Neuron (in vitro differentiated cells): ENCODE measurements around the gene MAML3.

ENCODE experiments used
- H2AFZ ChIP-seq: one replicate; pipeline ENCODE4 v1.6.1; 2013; ENCODE audit warnings: low read depth, mild to moderate bottlenecking, inconsistent platforms, low read length, moderate library complexity
- H3K27me3 ChIP-seq: one replicate; pipeline ENCODE4 v1.6.1; 2013; ENCODE audit warnings: low read length; ENCODE audit not compliant: insufficient read depth
- H3K36me3 ChIP-seq: one replicate; pipeline ENCODE4 v1.6.1; 2013; ENCODE audit warnings: low read length; ENCODE audit not compliant: insufficient read depth
- H3K4me1 ChIP-seq: one replicate; pipeline ENCODE4 v1.6.1; 2013; ENCODE audit warnings: low read length; ENCODE audit not compliant: insufficient read depth
- H3K4me3 ChIP-seq: 2 replicates; pipeline ENCODE4 v1.5.1; 2013; ENCODE audit warnings: mild to moderate bottlenecking, low read length, moderate library complexity
- H3K9me3 ChIP-seq: one replicate; pipeline ENCODE4 v1.6.1; 2013; ENCODE audit warnings: low read length

The MAML3 gene

DNA sequence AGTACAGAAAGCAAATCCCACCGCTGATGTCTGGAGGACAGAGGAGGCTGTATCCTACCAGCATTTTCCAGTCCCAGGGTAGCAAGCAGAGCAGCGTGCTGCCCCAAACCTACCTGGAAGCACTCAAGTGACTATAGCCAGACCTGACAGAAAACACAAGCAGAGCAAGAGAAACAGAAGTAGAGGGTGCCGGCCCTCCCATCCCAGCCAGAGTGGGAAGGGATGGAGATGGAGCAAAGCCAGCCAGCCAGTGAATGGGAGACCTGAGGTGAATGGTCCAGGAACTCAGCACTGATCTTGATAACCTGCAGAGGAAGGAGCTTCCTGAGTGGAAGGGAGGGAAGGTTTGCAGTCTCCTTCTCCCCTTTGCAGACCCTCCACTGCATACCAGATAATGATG is 185.2 kb downstream of the MAML3 start:
- Histone ChIP-seq H3K4me3 (no peak overlapping the region), H3K27me3 (no peaks in the 10 kb centered on the region), H2AFZ (no peak overlapping the region), H3K36me3 (no peaks in the 10 kb centered on the region), H3K9me3 (no peaks in the 10 kb centered on the region), H3K4me1 (peaks cover 23% of the 10 kb centered on the region)

- no peaks in the 10 kb centered on the region for H3K36me3 ChIP-seq
- H3K9me3 ChIP-seq = no peaks in the 10 kb centered on the region
- no peak overlapping the region for H3K4me3 ChIP-seq
These were observed 187.6 kb downstream of the MAML3 start for GRCh38 chr4:139966383-139966782.

DNA sequence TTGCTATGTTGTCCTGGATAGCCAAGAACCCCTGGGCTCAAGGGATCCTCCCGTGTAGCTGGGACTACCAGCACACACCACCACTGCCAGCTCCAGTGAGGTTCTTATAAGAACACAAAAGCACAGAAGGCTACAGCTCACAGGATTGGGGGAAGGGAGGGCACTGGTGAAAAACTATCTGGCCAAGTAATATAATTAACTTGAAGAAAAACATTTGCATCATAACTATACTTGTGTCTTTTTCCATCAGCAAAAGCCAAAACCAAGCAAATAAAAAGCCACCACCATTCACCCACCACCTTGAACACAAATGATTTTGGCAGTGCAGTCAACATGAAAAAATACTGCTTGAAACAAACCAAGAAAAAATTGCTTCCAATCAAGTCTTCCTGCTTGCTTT is 188.2 kb downstream of the MAML3 start:
- no peaks in the 10 kb centered on the region for H3K9me3 ChIP-seq
- no peaks in the 10 kb centered on the region for H3K36me3 ChIP-seq
- peaks cover 12% of the 10 kb centered on the region for H3K4me1 ChIP-seq
- H3K4me3 ChIP-seq = no peak overlapping the region
- H3K27me3 ChIP-seq = no peaks in the 10 kb centered on the region
- no peak overlapping the region for H2AFZ ChIP-seq

More at GRCh38 chr4:139966383-139966782, 187.6 kb downstream of the MAML3 start:
- Histone ChIP-seq H3K4me1 (peaks cover 12% of the 10 kb centered on the region), H2AFZ (no peak overlapping the region), H3K27me3 (no peaks in the 10 kb centered on the region)

- no peak overlapping the region for H2AFZ ChIP-seq
- no peaks in the 10 kb centered on the region for H3K27me3 ChIP-seq
- peaks cover 12% of the 10 kb centered on the region for H3K4me1 ChIP-seq
- no peaks in the 10 kb centered on the region for H3K9me3 ChIP-seq
- H3K4me3 ChIP-seq = no peak overlapping the region
- no peaks in the 10 kb centered on the region for H3K36me3 ChIP-seq
These were observed 190.3 kb downstream of the MAML3 start for GRCh38 chr4:139963708-139964107.

DNA sequence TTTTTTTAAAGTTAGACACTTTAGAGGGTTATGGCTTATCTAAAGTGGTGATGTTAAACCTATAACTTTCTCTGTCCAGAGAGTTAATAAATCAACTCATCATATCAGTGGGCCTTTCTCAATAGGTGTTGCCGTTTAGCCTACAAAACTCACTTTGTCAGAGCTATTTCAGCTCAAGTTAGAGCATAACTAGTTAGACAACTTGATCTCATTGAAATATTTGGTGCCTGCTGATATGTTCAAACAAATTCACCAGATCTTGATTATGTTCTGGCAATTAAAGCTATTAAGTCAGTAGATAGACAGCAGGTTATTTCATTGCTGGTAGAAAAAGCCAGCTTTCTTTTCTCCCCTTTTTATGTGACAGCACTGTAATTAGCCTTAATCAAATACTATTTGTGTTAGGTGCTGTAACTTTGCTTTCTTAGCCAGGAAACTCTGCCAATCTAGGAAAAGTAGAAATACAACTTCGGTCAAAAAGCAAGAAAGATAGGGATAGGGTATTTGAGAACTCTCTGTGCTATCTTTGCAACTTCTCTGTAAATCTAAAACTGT is 191.8 kb downstream of the MAML3 start:
- Histone ChIP-seq H2AFZ (no peak overlapping the region), H3K27me3 (no peaks in the 10 kb centered on the region), H3K4me1 (peaks cover 6% of the 10 kb centered on the region), H3K9me3 (no peaks in the 10 kb centered on the region), H3K4me3 (no peak overlapping the region), H3K36me3 (no peaks in the 10 kb centered on the region)

DNA sequence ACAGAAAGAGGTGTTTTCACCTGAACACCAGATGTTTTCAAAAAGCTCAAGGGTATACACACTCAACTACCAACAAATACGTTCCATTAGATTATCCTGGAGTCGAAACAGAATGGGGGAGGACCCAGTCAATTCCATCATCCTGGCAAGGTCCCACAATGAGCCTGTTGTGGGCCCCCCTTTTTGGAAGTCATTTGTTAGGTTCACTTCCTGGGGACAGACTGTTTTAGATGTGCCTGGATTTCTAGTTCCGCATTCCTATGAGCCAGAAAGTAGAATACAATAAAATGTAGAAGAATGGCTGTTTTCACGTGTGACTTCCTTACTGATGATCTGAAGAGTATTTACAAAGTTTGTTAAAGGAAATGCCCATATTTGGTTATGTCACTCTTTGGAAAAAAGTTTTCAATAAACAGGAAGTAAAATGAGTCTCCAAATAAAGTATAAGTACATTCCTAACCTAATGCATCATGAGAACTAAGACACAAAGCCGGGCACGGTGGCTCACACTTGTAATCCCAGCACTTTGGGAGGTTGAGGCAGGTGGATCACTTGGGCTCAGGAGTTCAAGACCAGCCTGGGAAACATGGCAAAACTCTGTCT is 192.5 kb downstream of the MAML3 start:
- no peak overlapping the region for H2AFZ ChIP-seq
- H3K4me1 ChIP-seq = peaks cover 6% of the 10 kb centered on the region
- H3K27me3 ChIP-seq = no peaks in the 10 kb centered on the region
- no peak overlapping the region for H3K4me3 ChIP-seq
- H3K36me3 ChIP-seq = no peaks in the 10 kb centered on the region
- no peaks in the 10 kb centered on the region for H3K9me3 ChIP-seq

DNA sequence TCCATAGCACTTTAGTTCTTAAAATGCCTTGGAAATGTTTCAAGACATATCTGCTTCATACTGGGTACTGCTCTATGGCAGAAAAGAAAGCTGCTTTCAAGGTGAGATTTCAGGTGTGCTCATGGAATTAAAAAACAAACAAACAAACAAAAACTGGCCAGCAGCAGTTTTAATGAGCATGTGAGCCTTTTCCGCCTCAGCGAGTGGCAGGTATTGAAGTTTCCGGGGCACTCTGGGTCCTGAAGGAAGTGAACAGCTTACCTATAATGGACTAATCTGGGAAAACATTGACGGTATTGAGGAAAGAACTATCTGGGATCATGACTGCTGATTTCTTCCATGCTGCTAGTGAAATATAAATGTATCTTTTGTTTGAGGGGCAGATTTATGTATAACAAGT is 194.6 kb downstream of the MAML3 start:
- Histone ChIP-seq H2AFZ (no peak overlapping the region), H3K9me3 (no peaks in the 10 kb centered on the region), H3K27me3 (no peaks in the 10 kb centered on the region), H3K4me1 (peaks cover 14% of the 10 kb centered on the region), H3K36me3 (no peaks in the 10 kb centered on the region), H3K4me3 (no peak overlapping the region)

DNA sequence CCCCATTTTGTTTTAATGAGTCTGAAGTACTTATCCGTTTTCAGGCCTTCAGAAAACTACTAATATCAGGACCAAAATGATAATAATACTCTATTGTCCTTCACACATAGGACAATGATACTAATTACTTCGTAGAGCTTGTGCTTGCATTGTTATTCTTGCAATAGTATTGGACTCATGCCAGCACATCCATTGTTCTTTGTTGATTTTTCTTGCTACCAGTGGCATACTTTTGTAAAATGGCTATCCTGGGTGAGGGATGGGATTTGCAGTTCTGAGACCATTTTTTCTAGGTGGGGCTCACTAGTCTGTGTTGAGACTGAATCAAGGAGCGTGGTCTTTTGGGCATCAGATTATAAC is 195.3 kb downstream of the MAML3 start:
- no peaks in the 10 kb centered on the region for H3K9me3 ChIP-seq
- no peaks in the 10 kb centered on the region for H3K27me3 ChIP-seq
- no peak overlapping the region for H2AFZ ChIP-seq
- peaks cover 14% of the 10 kb centered on the region for H3K4me1 ChIP-seq
- H3K36me3 ChIP-seq = no peaks in the 10 kb centered on the region
- H3K4me3 ChIP-seq = no peak overlapping the region

DNA sequence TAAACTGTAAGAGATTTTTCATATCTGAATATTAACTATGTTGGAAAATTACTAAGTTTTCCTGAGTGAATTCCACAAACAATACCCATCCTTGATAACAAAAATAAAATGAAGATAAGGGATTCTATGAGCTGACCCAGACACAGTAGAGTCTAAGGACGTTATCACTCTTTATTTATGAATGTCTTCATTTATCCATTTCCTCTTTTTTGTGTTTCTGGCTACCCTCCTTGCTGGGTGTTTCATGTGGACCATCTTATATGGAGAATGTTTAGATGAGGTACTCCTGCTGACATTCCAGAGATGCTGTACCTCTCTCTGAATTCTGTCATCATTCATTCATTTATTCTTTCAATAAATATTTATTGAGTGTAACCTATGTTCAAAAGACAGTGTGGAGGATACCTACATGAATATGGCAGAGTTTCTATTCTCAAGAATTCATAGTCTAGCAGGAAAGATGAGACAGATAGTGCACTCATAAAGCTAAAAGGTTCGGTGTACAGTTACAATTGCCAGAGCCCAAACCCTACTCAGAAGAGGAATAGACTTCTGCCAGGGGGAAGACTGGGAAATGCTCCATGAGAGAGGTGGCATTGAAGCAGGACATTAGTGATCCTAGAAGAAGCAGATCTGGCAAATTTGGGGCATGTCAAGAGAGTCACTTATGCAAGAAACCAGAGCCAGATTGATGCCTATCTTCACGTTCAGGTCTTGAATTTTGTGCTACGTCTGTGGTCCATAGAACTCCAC is 195.8 kb downstream of the MAML3 start:
- no peak overlapping the region for H2AFZ ChIP-seq
- no peaks in the 10 kb centered on the region for H3K36me3 ChIP-seq
- no peaks in the 10 kb centered on the region for H3K9me3 ChIP-seq
- H3K4me1 ChIP-seq = peaks cover 14% of the 10 kb centered on the region
- no peak overlapping the region for H3K4me3 ChIP-seq
- H3K27me3 ChIP-seq = no peaks in the 10 kb centered on the region

- no peaks in the 10 kb centered on the region for H3K9me3 ChIP-seq
- no peak overlapping the region for H2AFZ ChIP-seq
- H3K4me1 ChIP-seq = peaks cover 14% of the 10 kb centered on the region
- H3K27me3 ChIP-seq = no peaks in the 10 kb centered on the region
- H3K36me3 ChIP-seq = no peaks in the 10 kb centered on the region
- no peak overlapping the region for H3K4me3 ChIP-seq
These were observed 196.9 kb downstream of the MAML3 start for GRCh38 chr4:139957065-139957464.

- Histone ChIP-seq H3K9me3 (no peaks in the 10 kb centered on the region), H3K36me3 (no peaks in the 10 kb centered on the region), H3K4me3 (peak overlapping the region; percentile 23), H3K27me3 (no peaks in the 10 kb centered on the region), H3K4me1 (peaks cover 14% of the 10 kb centered on the region), H2AFZ (peak overlapping the region; percentile 7)
These were observed 197.4 kb downstream of the MAML3 start for GRCh38 chr4:139956507-139957017.

- H3K27me3 ChIP-seq = no peaks in the 10 kb centered on the region
- peaks cover 3% of the 10 kb centered on the region for H3K9me3 ChIP-seq
- H3K36me3 ChIP-seq = no peaks in the 10 kb centered on the region
- peaks cover 14% of the 10 kb centered on the region for H3K4me1 ChIP-seq
- H3K4me3 ChIP-seq = no peak overlapping the region
- H2AFZ ChIP-seq = no peak overlapping the region
These were observed 198.4 kb downstream of the MAML3 start for GRCh38 chr4:139955600-139955999.

- Histone ChIP-seq H3K4me3 (no peak overlapping the region), H3K36me3 (no peaks in the 10 kb centered on the region), H3K27me3 (no peaks in the 10 kb centered on the region), H2AFZ (no peak overlapping the region), H3K4me1 (peaks cover 14% of the 10 kb centered on the region), H3K9me3 (peaks cover 3% of the 10 kb centered on the region)
These were observed 199.5 kb downstream of the MAML3 start for GRCh38 chr4:139954512-139954911.
